IPS-18c (cell line): ENCODE results near the gene MPND.

Source experiments
- H3K4me3 ChIP-seq: 2 replicates; pipeline ENCODE4 v1.7.0; 2013; ENCODE audit warnings: low read depth, mild to moderate bottlenecking, low read length, moderate library complexity; ENCODE audit not compliant: insufficient read depth
- H3K9me3 ChIP-seq: one replicate; pipeline ENCODE4 v1.6.1; 2013; ENCODE audit warnings: mild to moderate bottlenecking, low read length, moderate library complexity; ENCODE audit not compliant: control insufficient read depth, insufficient read depth

MPND gene

GRCh38 chr19:4402171-4403004 lies 59.0 kb downstream of the MPND start, which contains the start of gene CHAF1A:
Gene CHAF1A (plus strand): TSS chr19:4402640. CDS start chr19:4402763, 123 bp downstream.
- peak within 1 kb of the TSS; percentile 78 for H3K4me3 ChIP-seq
- H3K9me3 ChIP-seq: no peaks in the 10 kb centered on the region

DNA sequence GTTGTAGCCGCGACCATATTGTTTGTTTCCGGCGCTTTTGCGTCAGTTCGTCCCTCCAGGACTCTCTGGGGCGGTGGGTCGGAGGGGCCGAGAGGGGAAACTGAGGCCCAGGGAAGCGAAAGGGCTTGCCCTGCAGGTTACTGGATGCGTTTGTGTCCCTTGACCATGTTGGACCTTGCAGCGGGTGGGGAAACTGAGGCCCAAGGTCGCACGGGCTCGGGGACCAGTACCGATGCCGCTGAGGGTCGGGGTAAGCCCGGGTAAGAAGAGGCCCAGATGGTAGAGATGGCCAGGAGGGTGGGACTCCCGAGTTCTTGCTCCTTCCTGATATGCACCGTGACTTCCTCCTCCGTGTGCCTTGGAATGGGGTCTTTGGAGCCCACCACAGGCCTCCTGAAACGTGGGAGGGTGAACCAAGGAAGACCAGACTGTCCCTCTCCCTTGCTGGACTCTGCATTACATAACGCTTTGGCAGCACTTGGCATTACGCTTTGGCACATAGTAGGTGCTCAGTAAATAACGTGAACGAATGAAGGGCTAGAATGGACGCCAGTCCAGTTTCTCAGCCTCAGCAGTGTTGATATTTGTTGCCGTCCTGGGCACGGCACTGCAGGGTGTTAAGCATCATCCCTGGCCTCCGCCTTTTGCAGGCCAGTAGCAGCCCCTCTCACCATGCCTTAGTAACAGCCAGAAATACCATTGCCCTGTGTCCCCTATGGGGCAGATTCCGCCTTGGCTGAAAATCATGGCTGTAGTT lies 59.8 kb downstream of the MPND start:
- H3K4me3 ChIP-seq: peak overlapping the region; percentile 78
- no peaks in the 10 kb centered on the region for H3K9me3 ChIP-seq

DNA sequence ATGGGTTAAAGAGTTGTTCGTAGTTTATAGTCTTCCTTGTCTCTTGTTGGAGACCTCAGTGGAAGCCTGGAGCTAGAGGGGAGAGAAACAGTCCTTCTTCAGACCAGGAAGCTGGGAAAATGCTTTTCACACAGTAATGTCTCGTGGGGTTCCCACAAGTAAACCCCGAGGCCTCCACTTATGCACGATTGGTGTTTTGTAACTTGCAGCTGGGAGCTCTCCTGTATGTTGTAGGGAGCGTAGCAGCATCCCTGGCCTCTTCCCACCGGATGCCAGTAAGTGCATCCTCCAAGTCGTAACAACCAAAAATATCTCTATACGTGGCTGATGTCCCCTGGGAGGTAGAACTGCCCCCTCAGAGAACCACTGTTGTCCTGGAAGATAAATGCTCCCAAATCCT lies 62.6 kb downstream of the MPND start:
- H3K4me3 ChIP-seq: no peak overlapping the region
- no peaks in the 10 kb centered on the region for H3K9me3 ChIP-seq

DNA sequence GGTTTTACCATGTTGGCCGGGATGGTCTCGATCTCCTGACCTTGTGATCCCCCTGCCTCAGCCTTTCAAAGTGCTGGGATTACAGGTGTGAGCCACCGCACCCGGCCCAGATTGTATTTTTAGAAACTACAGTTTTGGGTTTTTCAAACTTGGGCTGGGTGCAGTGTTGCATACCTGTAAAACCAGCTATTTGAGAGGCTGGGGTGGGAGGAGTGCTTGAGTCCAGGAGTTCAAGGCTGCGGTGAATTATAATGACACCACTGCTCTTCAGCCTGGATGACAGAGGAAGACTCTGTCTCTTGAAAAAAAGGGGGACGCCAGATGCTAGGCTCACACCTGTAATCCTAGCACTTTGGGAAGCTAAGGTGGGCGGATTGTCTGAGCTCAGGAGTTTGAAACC lies 63.3 kb downstream of the MPND start:
- no peaks in the 10 kb centered on the region for H3K9me3 ChIP-seq
- H3K4me3 ChIP-seq: no peak overlapping the region

DNA sequence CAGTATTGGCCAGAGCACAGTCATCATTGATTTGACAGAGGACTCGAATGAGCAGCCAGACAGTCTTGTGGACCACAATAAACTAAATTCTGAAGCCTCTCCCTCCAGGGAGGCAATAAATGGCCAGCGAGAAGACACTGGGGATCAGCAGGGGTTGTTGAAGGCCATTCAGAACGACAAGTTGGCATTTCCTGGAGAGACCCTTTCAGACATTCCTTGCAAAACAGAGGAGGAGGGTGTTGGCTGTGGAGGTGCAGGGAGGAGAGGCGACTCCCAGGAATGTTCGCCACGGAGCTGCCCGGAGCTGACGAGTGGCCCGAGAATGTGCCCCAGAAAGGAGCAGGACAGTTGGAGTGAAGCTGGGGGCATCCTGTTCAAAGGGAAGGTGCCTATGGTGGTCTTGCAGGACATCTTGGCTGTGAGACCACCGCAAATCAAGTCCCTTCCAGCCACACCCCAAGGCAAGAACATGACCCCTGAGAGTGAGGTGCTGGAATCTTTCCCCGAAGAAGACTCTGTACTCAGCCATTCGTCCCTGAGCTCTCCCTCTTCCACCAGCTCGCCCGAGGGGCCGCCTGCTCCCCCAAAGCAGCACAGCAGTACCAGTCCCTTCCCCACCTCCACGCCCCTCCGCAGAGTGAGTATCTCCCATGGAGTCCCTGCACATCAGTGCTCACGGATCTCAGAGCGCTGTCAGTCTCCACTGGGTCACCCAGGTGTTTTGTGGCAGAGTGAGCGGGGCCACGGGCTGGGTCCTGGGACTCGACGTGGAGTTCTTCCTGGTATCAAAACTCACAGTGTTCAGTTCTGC lies 66.0 kb downstream of the MPND start:
- Histone ChIP-seq H3K4me3 (peak overlapping the region; percentile 6), H3K9me3 (no peaks in the 10 kb centered on the region)
